ENCODE data around the gene TUBA4B. TPM values are rescaled to one million over a fixed set of nuclear protein-coding genes. Genes with fewer than 3 reads are reported as not detected.

The TUBA4B gene
- under 1 TPM in 2 of 4 donors, not detected in 2; 0.43 to 0.83 TPM for total RNA-seq

DNA sequence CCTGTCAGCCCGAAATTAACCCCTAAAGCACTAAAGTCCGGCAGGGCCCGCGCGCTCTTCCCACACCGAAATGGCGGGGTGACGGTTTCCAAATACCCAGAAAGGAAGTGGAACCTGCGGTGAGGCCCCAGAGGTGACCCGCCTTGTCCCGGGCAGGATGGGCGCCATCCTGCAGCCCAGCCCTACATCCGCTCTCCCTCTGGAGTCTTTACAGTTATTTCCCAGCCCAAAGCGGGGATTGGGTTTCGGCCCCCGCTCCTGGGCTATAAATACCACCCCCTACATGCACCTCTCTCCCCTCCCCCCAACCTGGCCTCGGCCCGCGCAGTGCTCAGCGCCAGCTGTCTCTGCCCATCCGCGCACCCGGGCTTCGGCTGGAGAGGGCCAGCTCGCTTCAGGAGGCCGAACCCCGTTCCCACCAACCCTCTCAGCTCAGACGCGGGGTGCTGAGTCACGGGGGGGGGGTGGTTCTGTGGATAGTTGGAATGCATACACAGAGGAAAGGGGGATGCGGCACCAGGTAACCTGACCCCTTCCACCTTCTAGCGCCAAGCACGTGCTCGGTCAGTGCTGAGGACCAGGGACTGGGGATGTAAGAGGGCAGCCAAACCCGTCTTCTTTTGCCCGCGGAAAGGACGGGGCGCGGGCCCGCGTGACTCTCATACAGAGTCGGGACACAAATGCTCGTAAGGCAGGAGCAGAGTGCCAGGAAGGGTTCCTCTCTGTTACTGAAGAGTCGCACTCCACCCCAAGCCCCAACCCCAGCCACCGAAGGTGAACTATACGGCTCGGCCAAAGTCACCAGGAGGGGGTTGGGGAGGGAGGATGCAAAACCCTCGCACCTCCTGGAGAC lies at the start of gene TUBA4B:
Gene TUBA4B, plus strand, starts transcription at position 344 of the 853 bp plus-strand sequence. Its CDS starts 165 bp downstream, at position 509.
- DNase-seq: peak in 1 of 2 donors; percentile 33
- peaks cover 0 to 17% of the 10 kb centered on the region in 2 donors for H3K27me3 ChIP-seq
- no peaks in the 10 kb centered on the region for H3K9me3 ChIP-seq
- TF ChIP-seq POLR2A (IDR thresholded peaks at IDR 0.05): no peak
- TF ChIP-seq, protein P1, sequence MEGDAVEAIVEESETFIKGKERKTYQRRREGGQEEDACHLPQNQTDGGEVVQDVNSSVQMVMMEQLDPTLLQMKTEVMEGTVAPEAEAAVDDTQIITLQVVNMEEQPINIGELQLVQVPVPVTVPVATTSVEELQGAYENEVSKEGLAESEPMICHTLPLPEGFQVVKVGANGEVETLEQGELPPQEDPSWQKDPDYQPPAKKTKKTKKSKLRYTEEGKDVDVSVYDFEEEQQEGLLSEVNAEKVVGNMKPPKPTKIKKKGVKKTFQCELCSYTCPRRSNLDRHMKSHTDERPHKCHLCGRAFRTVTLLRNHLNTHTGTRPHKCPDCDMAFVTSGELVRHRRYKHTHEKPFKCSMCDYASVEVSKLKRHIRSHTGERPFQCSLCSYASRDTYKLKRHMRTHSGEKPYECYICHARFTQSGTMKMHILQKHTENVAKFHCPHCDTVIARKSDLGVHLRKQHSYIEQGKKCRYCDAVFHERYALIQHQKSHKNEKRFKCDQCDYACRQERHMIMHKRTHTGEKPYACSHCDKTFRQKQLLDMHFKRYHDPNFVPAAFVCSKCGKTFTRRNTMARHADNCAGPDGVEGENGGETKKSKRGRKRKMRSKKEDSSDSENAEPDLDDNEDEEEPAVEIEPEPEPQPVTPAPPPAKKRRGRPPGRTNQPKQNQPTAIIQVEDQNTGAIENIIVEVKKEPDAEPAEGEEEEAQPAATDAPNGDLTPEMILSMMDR (IDR thresholded peaks at IDR 0.05): no peak
- peaks cover 0 to 8% of the 10 kb centered on the region in 2 donors for H3K4me1 ChIP-seq
- no peaks in the 10 kb centered on the region for H3K36me3 ChIP-seq
- H3K27ac ChIP-seq: peak within 1 kb of the TSS; percentile 15 to 67
- peak within 1 kb of the TSS; percentile 55 to 56 for H3K4me3 ChIP-seq
- intact Hi-C loops (cut with DNase I; ENCODE audit: low total_unique reads): no loop called here

DNA sequence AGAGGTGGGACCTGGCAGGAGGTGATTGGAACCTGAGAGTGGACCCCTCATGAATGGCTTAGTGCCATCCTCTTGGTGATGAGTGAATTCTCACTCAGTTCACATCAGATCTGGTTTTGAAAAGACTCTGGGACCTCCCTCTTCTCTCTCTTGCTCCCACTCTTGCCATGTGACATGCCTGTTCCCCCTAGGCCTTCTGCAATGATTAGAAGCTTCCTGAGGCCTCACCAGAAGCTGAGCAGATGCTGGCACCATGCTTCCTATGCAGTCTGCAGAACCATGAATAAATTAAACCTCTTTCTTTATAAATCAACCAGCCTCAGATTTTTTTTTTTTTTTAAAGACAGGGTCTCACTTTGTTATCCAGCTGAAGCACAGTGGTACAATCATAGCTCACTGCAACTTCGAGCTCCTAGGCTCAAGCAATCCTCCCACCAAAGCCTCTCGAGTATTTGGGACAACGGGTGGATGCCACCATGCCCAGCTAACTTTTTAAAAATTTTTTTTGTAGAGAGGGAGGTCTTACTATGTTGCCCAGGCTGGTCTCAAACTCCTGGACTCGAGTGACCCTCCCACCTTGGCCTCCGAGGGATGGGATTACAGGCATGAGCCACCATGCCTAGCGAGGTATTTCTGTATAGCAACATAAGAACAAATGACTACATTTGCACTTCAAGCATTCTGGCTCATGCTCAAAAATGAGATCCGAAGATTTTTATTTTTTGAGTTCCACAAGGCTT lies 48.4 kb upstream of the TUBA4B start:
- TF ChIP-seq POLR2A (IDR thresholded peaks at IDR 0.05): no peak
- TF ChIP-seq, protein P1 (IDR thresholded peaks at IDR 0.05): no peak
- H3K4me1 ChIP-seq: peaks cover 0 to 7% of the 10 kb centered on the region in 2 donors
- no peak for DNase-seq
- no peak overlapping the region for H3K27ac ChIP-seq
- H3K36me3 ChIP-seq: no peaks in the 10 kb centered on the region
- no peaks in the 10 kb centered on the region for H3K27me3 ChIP-seq
- H3K9me3 ChIP-seq: no peaks in the 10 kb centered on the region
- intact Hi-C loops (cut with DNase I; ENCODE audit: low total_unique reads): no loop called here
- H3K4me3 ChIP-seq: no peak overlapping the region

DNA sequence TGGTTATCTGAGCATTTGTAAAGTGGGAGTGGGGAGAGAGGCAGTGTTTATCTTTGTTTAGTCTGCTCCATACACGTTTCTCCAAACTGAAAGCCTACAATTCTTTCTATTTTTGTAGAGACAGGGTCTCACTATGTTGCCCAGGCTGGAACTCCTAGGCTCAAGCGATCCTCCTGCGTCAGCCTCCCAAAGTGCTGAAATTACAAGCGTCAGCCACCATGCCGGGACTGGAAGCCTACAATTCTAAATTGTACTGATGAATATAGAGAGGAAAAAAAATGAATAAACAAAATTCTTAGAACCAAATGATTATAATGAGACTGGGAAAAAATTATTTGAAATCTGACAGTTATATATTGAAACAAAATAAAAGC lies 47.9 kb upstream of the TUBA4B start:
- intact Hi-C loops (cut with DNase I; ENCODE audit: low total_unique reads): no loop called here
- TF ChIP-seq, protein P1 (IDR thresholded peaks at IDR 0.05): no peak
- TF ChIP-seq POLR2A (IDR thresholded peaks at IDR 0.05): no peak
- no peak for DNase-seq
- no peak overlapping the region for H3K27ac ChIP-seq
- H3K27me3 ChIP-seq: no peaks in the 10 kb centered on the region
- H3K4me1 ChIP-seq: peaks cover 0 to 7% of the 10 kb centered on the region in 2 donors
- no peaks in the 10 kb centered on the region for H3K36me3 ChIP-seq
- no peak overlapping the region for H3K4me3 ChIP-seq
- H3K9me3 ChIP-seq: no peaks in the 10 kb centered on the region

DNA sequence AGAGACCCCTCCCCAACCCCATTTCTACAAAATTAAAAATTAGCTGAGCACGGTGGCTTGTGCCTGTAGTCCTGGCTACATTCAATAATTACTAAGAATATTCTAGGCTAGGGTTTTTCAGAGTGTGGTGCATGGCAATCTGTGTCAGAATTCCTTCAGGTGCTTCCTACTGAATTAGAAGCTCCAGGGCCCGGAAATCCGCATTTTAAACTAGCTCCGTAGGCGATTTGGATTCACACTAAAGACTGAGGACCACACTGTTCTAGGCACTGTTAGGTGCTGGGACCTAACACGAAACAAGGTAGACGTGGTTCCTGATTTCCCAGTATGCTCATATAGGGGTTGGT lies 47.1 kb upstream of the TUBA4B start:
- Histone ChIP-seq H3K4me1 (peaks cover 0 to 7% of the 10 kb centered on the region in 2 donors), H3K9me3 (no peaks in the 10 kb centered on the region), H3K4me3 (peak overlapping the region; percentile 85 to 92), H3K27me3 (no peaks in the 10 kb centered on the region), H3K27ac (peak overlapping the region; percentile 96 to 99), H3K36me3 (no peaks in the 10 kb centered on the region)
- no peak for DNase-seq
- TF ChIP-seq, protein P1 (IDR thresholded peaks at IDR 0.05): no peak
- TF ChIP-seq POLR2A (IDR thresholded peaks at IDR 0.05): no peak
- intact Hi-C loops (cut with DNase I; ENCODE audit: low total_unique reads): no loop called here
